Sigmoid colon (tissue), 4 donors: ENCODE measurements around the gene WNT9A.

Experiments used
- CTCF ChIP-seq, 4 experiments: fragments of 450-650 bp in 3 of 4; fragments of 200-600 bp in 1 of 4; IDR thresholded peaks; one replicate each; pipeline ENCODE4 v1.5.1; 2016 to 2019; ENCODE audit warnings: antibody characterized with exemption in 4 of 4, mild to moderate bottlenecking in 3 of 4, moderate library complexity in 2 of 4
- EP300 ChIP-seq, 4 donors: sonication (generic); formaldehyde crosslinking; IDR thresholded peaks; one replicate each; pipeline ENCODE4 v1.6.1; 2017; ENCODE audit warnings: antibody characterized with exemption in 4 of 4
- POLR2A ChIP-seq, 2 donors: fragments of 450-650 bp; IDR thresholded peaks; one replicate each; pipeline ENCODE4 v1.6.1; 2016; ENCODE audit warnings: antibody characterized with exemption in 2 of 2, mild to moderate bottlenecking in 2 of 2, moderate library complexity in 2 of 2
- POLR2AphosphoS5 ChIP-seq, 4 donors: sonication (generic); formaldehyde crosslinking; IDR thresholded peaks; one replicate each; pipeline ENCODE4 v1.6.1; 2017; ENCODE audit warnings: antibody characterized with exemption in 4 of 4

DNA sequence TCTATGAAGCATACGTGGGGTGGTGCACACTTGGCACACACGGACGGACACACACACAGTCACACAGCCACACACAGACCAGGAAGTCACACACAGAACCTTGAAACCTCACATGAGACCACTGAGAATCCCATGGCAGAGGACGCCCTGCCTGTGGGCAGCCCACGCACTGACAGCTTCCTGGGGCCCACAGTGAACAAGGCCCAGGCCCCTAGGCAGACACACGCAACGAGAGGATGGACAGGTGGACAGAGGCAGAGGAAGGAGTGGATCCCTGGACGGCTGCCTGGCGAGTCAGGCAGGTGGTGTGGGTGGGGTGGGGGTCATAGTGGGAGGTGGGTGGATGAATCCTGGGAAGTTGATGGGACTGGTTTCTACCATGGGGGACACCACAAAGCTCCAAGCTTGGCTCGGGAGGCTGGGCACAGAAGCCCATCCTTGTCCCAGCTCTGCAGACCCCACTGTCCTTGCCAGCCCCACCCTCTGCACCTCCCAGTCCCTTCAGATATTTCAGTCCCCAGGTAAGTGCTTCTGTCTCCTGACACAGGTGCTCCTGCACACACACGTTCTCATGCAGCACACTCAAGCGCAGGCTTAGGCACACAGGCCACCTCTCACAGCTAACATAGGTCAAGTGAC is 49.1 kb downstream of the WNT9A start:
- TF ChIP-seq CTCF (IDR thresholded peaks at IDR 0.05), result no peak
- no peak for TF ChIP-seq EP300 (IDR thresholded peaks at IDR 0.05)
- no peak for TF ChIP-seq POLR2A (IDR thresholded peaks at IDR 0.05)
- TF ChIP-seq POLR2AphosphoS5 (IDR thresholded peaks at IDR 0.05), result no peak
